Lung (tissue), 12 donors: ENCODE data around the gene DOCK1. TPM values are rescaled to one million over a fixed set of nuclear protein-coding genes. Genes with fewer than 3 reads are reported as not detected.

Source experiments
- ATAC-seq: fragments of 200-7000 bp; cut with Tn5 transposase; one replicate; pipeline ENCODE4 v1.9.1; 2020; ENCODE audit warnings: moderate number of reproducible peaks; ENCODE audit not compliant: insufficient read depth, low FRiP score
- DNase-seq, 3 donors: peaks; one replicate each; pipeline ENCODE4 v3.0.0-alpha.2; 2013 to 2017
- H3K27ac ChIP-seq, 2 donors: one replicate each; pipeline ENCODE4 v1.5.1; 2013; ENCODE audit warnings: mild to moderate bottlenecking in 2 of 2, moderate library complexity in 2 of 2, control low read depth in 1 of 2, inconsistent platforms in 1 of 2, low read depth in 1 of 2, low read length in 1 of 2
- H3K27me3 ChIP-seq, 3 donors: one replicate each; pipeline ENCODE4 v1.5.1; 2013; ENCODE audit warnings: low read length in 2 of 3; ENCODE audit not compliant: control insufficient read depth in 3 of 3, insufficient read depth in 3 of 3
- H3K36me3 ChIP-seq, 4 donors: one replicate each; pipeline ENCODE4 v1.5.1; 2013; ENCODE audit warnings: low read length in 4 of 4, mild to moderate bottlenecking in 1 of 4, moderate library complexity in 1 of 4; ENCODE audit not compliant: control insufficient read depth in 4 of 4, insufficient read depth in 4 of 4
- H3K4me1 ChIP-seq, 5 donors: one replicate each; pipeline ENCODE4 v1.5.1; 2013; ENCODE audit warnings: low read length in 5 of 5, mild to moderate bottlenecking in 2 of 5, moderate library complexity in 1 of 5; ENCODE audit not compliant: control insufficient read depth in 5 of 5, insufficient read depth in 5 of 5
- H3K4me3 ChIP-seq: one replicate; pipeline ENCODE4 v1.5.1; 2013; ENCODE audit warnings: mild to moderate bottlenecking, control low read depth, moderate library complexity
- H3K9ac ChIP-seq, 2 donors: one replicate each; pipeline ENCODE4 v1.5.1; 2013; ENCODE audit warnings: low read length in 2 of 2, control low read depth in 1 of 2; ENCODE audit not compliant: insufficient read depth in 1 of 2
- H3K9me3 ChIP-seq, 4 donors: one replicate each; pipeline ENCODE4 v1.5.1; 2013; ENCODE audit warnings: low read length in 3 of 4, mild to moderate bottlenecking in 1 of 4, moderate library complexity in 1 of 4; ENCODE audit not compliant: control insufficient read depth in 4 of 4, insufficient read depth in 3 of 4
- CTCF ChIP-seq: IDR thresholded peaks from 2 replicates; pipeline ENCODE4 v1.5.1; 2012; ENCODE audit warnings: mild to moderate bottlenecking; ENCODE audit errors: control extremely low read depth, extremely low read depth
- WGBS, 2 donors: extraction: QIAGEN DNeasy Blood & Tissue Kit; methylation state at CpG; one replicate each; pipeline ENCODE4 v1.1.7; 2013; 5-methylcytosine and 5-hydroxymethylcytosine counted together
- polyA plus RNA-seq, 2 donors: library from polyadenylated mRNA; stranded (reverse); fragments of 200-250 nt; gene quantifications; one replicate each; pipeline ENCODE4 v1.2.1, GENCODE V29; 2013
- total RNA-seq, 2 donors: library from RNA; depleted of rRNA in 1 of 2; stranded (reverse); fragments of >200 nt in 1 of 2; gene quantifications; one replicate each; pipeline ENCODE4 v1.2.1, GENCODE V29; 2014 to 2021
- donor health status: control.
- donor health status: control.
- donor health status: Bipolar disorder and iron deficiency.
- donor health status: healthy.
- donor health status: DM: yes; HTN: yes; CAD: no.

The DOCK1 gene
- total and polyA plus RNA-seq, 4 donors = 11.2 to 102 (median 30.5) TPM

- H3K9me3 ChIP-seq = no peaks in the 10 kb centered on the region
- no peak overlapping the region for H3K4me3 ChIP-seq
- H3K27ac ChIP-seq = no peak overlapping the region
- no peak overlapping the region for H3K9ac ChIP-seq
- no peak for DNase-seq
- H3K27me3 ChIP-seq = no peaks in the 10 kb centered on the region
- ATAC-seq = no peak
- H3K36me3 ChIP-seq = peaks cover under 1 to 6% (median 2%) of the 10 kb centered on the region in 4 donors
- peaks cover 0 to 20% (median 4%) of the 10 kb centered on the region in 5 donors for H3K4me1 ChIP-seq
- TF ChIP-seq CTCF = no peak
- 94 to 98% methylated on average over 12 of the region's 12 CpGs for WGBS, 2 donors
Measured at GRCh38 chr10:127406018-127406550, 500.9 kb downstream of the DOCK1 start.

DNA sequence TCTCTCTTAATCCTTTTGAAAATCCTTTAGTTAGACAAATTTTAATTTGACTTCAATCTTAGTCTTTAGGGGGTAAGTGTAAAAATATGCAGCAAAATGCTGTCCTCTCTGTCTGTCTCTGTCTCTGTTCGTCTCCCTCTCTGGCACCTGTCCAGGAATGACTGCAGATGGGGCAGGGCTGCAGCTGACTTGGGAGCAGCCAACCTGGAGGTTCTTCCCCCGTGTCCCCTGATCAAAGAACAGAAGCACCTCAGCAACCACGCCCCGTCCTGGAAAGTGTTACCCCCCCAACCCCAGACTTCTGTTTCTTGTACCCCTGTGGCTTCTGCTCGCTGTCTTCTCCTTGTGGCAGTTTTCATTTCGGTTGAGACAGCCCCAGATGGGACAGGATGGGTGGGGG is 502.3 kb downstream of the DOCK1 start:
- Histone ChIP-seq H3K4me1 (peaks cover 0 to 15% (median 4%) of the 10 kb centered on the region in 5 donors), H3K4me3 (no peak overlapping the region), H3K9ac (no peak overlapping the region), H3K27me3 (no peaks in the 10 kb centered on the region), H3K36me3 (peaks cover 2 to 6% (median 5%) of the 10 kb centered on the region in 4 donors), H3K27ac (no peak overlapping the region), H3K9me3 (no peaks in the 10 kb centered on the region)
- TF ChIP-seq CTCF = no peak
- DNase-seq = no peak
- WGBS, 2 donors = 84 to 89% methylated on average over 6 of the region's 6 CpGs
- no peak for ATAC-seq

GRCh38 chr10:127408112-127408710 is 503.0 kb downstream of the DOCK1 start:
- H3K27me3 ChIP-seq = no peaks in the 10 kb centered on the region
- H3K4me1 ChIP-seq = peaks cover 0 to 11% (median 4%) of the 10 kb centered on the region in 5 donors
- ATAC-seq (no peak), DNase-seq (no peak)
- WGBS, 2 donors = 88 to 92% methylated on average over 15 of the region's 15 CpGs
- H3K9me3 ChIP-seq = no peaks in the 10 kb centered on the region
- H3K36me3 ChIP-seq = peaks cover 2 to 6% (median 5%) of the 10 kb centered on the region in 4 donors
- H3K9ac ChIP-seq = no peak overlapping the region
- no peak overlapping the region for H3K4me3 ChIP-seq
- no peak overlapping the region for H3K27ac ChIP-seq
- no peak for TF ChIP-seq CTCF
